ENCODE measurements around the gene ZNF837. TPM values are rescaled to one million over a fixed set of nuclear protein-coding genes. Genes with fewer than 3 reads are reported as not detected.

ZNF837 gene
- total and polyA plus RNA-seq, 8 donors, result 1.1 to 3.8 (median 1.8) TPM

DNA sequence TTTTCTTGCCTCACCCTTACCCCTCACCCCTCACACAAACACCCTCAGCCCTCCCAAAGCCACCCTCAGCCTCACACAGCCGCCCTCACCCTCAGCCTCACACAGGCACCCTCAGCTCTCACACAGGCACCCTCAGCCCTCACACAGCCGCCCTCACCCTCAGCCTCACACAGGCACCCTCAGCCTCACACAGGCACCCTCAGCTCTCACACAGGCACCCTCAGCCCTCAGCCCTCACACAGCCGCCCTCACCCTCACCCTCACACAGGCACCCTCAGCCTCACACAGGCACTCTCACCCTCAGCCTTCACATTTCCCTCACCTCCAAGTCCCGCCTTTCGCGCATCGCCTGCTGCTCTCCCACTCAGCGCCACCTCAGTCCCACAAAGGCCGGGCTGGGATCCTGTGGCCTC is 54.3 kb downstream of the ZNF837 start:
- Histone ChIP-seq H3K4me3 (peak overlapping the region; percentile 74 to 91 (median 78)), H3K4me1 (peaks cover 0 to 13% (median 7%) of the 10 kb centered on the region in 3 donors), H3K36me3 (no peaks in the 10 kb centered on the region), H3K27ac (peak overlapping the region in 3 of 4 donors; percentile 76 to 90 (median 79)), H3K27me3 (no peaks in the 10 kb centered on the region), H3K9me3 (no peaks in the 10 kb centered on the region)
- no peak for DNase-seq
- intact Hi-C loops (cut with DNase I), result no loop called here
- ATAC-seq, result peak; percentile 9 to 31 (median 23)
- no peak for TF ChIP-seq CTCF (IDR thresholded peaks at IDR 0.05)
- 2 to 3% methylated on average over 9 of the region's 9 CpGs for WGBS, 2 donors
- FAIRE-seq, result no peak

- Histone ChIP-seq H3K4me3 (peak overlapping the region in 1 of 4 donors; percentile 78), H3K27ac (no peak overlapping the region), H3K36me3 (no peaks in the 10 kb centered on the region), H3K9me3 (no peaks in the 10 kb centered on the region), H3K4me1 (peaks cover 0 to 13% (median 7%) of the 10 kb centered on the region in 3 donors), H3K27me3 (no peaks in the 10 kb centered on the region)
- 73 to 80% methylated on average over 6 of the region's 6 CpGs for WGBS, 2 donors
- ATAC-seq (no peak), DNase-seq (no peak), FAIRE-seq (no peak)
- intact Hi-C loops (cut with DNase I), result no loop called here
- TF ChIP-seq CTCF (IDR thresholded peaks at IDR 0.05), result no peak
These were observed 55.4 kb downstream of the ZNF837 start for GRCh38 chr19:58325311-58326022.

GRCh38 chr19:58319241-58319640 is 61.6 kb downstream of the ZNF837 start:
- no peak for ATAC-seq
- 92 to 94% methylated on average over 10 of the region's 10 CpGs for WGBS, 2 donors
- no peaks in the 10 kb centered on the region for H3K36me3 ChIP-seq
- no peak for DNase-seq
- no peak overlapping the region for H3K27ac ChIP-seq
- no peak for TF ChIP-seq CTCF (IDR thresholded peaks at IDR 0.05)
- no peaks in the 10 kb centered on the region for H3K27me3 ChIP-seq
- intact Hi-C loops (cut with DNase I), result no loop called here
- H3K9me3 ChIP-seq, result no peaks in the 10 kb centered on the region
- H3K4me3 ChIP-seq, result no peak overlapping the region
- FAIRE-seq, result no peak
- no peaks in the 10 kb centered on the region for H3K4me1 ChIP-seq

- peaks cover 0 to 4% (median 3%) of the 10 kb centered on the region in 3 donors for H3K36me3 ChIP-seq
- ATAC-seq (no peak), DNase-seq (no peak), FAIRE-seq (no peak)
- intact Hi-C loops (cut with DNase I), result no loop called here
- H3K27ac ChIP-seq, result no peak overlapping the region
- no peak for TF ChIP-seq CTCF (IDR thresholded peaks at IDR 0.05)
- no peaks in the 10 kb centered on the region for H3K4me1 ChIP-seq
- no peaks in the 10 kb centered on the region for H3K27me3 ChIP-seq
- H3K4me3 ChIP-seq, result no peak overlapping the region
- no peaks in the 10 kb centered on the region for H3K9me3 ChIP-seq
- WGBS, 2 donors, result 77 to 83% methylated on average over 4 of the region's 4 CpGs
These were observed 62.5 kb downstream of the ZNF837 start for GRCh38 chr19:58318297-58318696.

Small RNA genes within 50 kb of the gene (microRNA-seq; reads per million reads assigned to microRNA genes)
- 0 reads per million in 2 donors for gene MIR4754
- gene MIR6806, result 0 reads per million in 2 donors

Other genes with a start within 250 kb of the ZNF837 start
- gene ZNF329, start 230.2 kb downstream of the ZNF837 start, total RNA-seq, result 1 to 10 TPM; 2.3 to 6.2 (median 3.4) TPM
- 1 to 10 TPM; 2.2 to 4.1 TPM for gene ZNF329, start 230.2 kb downstream of the ZNF837 start, polyA plus RNA-seq
- 10 to 100 TPM in 2 of 6 donors, 1 to 10 TPM in 4; 6.4 to 13.0 (median 7.3) TPM for gene ZNF274, start 198.0 kb downstream of the ZNF837 start, total RNA-seq
- gene ZNF274, start 198.0 kb downstream of the ZNF837 start, polyA plus RNA-seq, result 10 to 100 TPM in 1 of 2 donors, 1 to 10 TPM in 1; 8.3 to 15.1 TPM
- 10 to 100 TPM in 2 of 6 donors, 1 to 10 TPM in 4; 6.5 to 15.8 (median 7.9) TPM for gene ZNF544, start 152.1 kb downstream of the ZNF837 start, total RNA-seq
- 10 to 100 TPM; 11.2 to 13.1 TPM for gene ZNF544, start 152.1 kb downstream of the ZNF837 start, polyA plus RNA-seq
- 1 to 10 TPM; 1.6 to 3.6 (median 2.0) TPM for gene ZNF8, start 102.1 kb downstream of the ZNF837 start, total RNA-seq
- gene ZNF8, start 102.1 kb downstream of the ZNF837 start, polyA plus RNA-seq, result 1 to 10 TPM; 1.4 to 1.5 TPM
- gene ERVK3-1, start 75.7 kb downstream of the ZNF837 start, total RNA-seq, result 10 to 100 TPM in 5 of 6 donors, 1 to 10 TPM in 1; 8.6 to 17.6 (median 14.0) TPM
- gene ERVK3-1, start 75.7 kb downstream of the ZNF837 start, polyA plus RNA-seq, result 10 to 100 TPM; 21.0 to 41.6 TPM
- 1 to 10 TPM in 4 of 6 donors, under 1 TPM in 2; 0.97 to 2.5 (median 1.6) TPM for gene ZSCAN22, start 54.0 kb downstream of the ZNF837 start, total RNA-seq
- gene ZSCAN22, start 54.0 kb downstream of the ZNF837 start, polyA plus RNA-seq, result under 1 TPM; 0.65 to 0.87 TPM
- gene A1BG, start 27.5 kb downstream of the ZNF837 start, total RNA-seq, result 10 to 100 TPM in 1 of 6 donors, 1 to 10 TPM in 5; 3.3 to 10.6 (median 5.9) TPM
- 10 to 100 TPM; 22.3 to 49.0 TPM for gene A1BG, start 27.5 kb downstream of the ZNF837 start, polyA plus RNA-seq
- 1 to 10 TPM in 5 of 6 donors, under 1 TPM in 1; 0.95 to 2.0 (median 1.4) TPM for gene ZNF497, start 18.3 kb downstream of the ZNF837 start, total RNA-seq
- gene ZNF497, start 18.3 kb downstream of the ZNF837 start, polyA plus RNA-seq, result 1 to 10 TPM; 4.7 to 5.3 TPM
- 1,000 to 10,000 TPM in 2 of 6 donors, 100 to 1,000 TPM in 4; 637 to 1,373 (median 887) TPM for gene RPS5, start 6.2 kb upstream of the ZNF837 start, total RNA-seq
- gene RPS5, start 6.2 kb upstream of the ZNF837 start, polyA plus RNA-seq, result 100 to 1,000 TPM; 699 to 891 TPM
- gene RNF225, start 14.6 kb upstream of the ZNF837 start, total RNA-seq, result not detected
- not detected for gene RNF225, start 14.6 kb upstream of the ZNF837 start, polyA plus RNA-seq
- gene ZNF584, start 27.6 kb upstream of the ZNF837 start, total RNA-seq, result 1 to 10 TPM; 4.3 to 8.5 (median 5.1) TPM
- 1 to 10 TPM; 4.1 to 6.5 TPM for gene ZNF584, start 27.6 kb upstream of the ZNF837 start, polyA plus RNA-seq
- 1 to 10 TPM; 1.4 to 6.1 (median 2.1) TPM for gene ZNF132, start 59.1 kb upstream of the ZNF837 start, total RNA-seq
- gene ZNF132, start 59.1 kb upstream of the ZNF837 start, polyA plus RNA-seq, result 1 to 10 TPM; 1.1 to 2.0 TPM
- gene ZNF324B, start 70.6 kb upstream of the ZNF837 start, total RNA-seq, result 1 to 10 TPM; 3.5 to 5.6 (median 4.2) TPM
- gene ZNF324B, start 70.6 kb upstream of the ZNF837 start, polyA plus RNA-seq, result 1 to 10 TPM; 3.0 to 4.5 TPM
- 1 to 10 TPM; 4.2 to 7.3 (median 6.3) TPM for gene ZNF324, start 86.0 kb upstream of the ZNF837 start, total RNA-seq
- gene ZNF324, start 86.0 kb upstream of the ZNF837 start, polyA plus RNA-seq, result 1 to 10 TPM; 3.5 to 5.5 TPM
- 1 to 10 TPM; 4.4 to 6.6 (median 5.1) TPM for gene ZNF446, start 95.3 kb upstream of the ZNF837 start, total RNA-seq
- gene ZNF446, start 95.3 kb upstream of the ZNF837 start, polyA plus RNA-seq, result 10 to 100 TPM; 19.9 to 23.6 TPM
- gene SLC27A5, start 131.0 kb upstream of the ZNF837 start, total RNA-seq, result 1 to 10 TPM; 3.0 to 6.7 (median 5.0) TPM
- gene SLC27A5, start 131.0 kb upstream of the ZNF837 start, polyA plus RNA-seq, result 10 to 100 TPM; 12.8 to 15.6 TPM
- gene ZBTB45, start 138.8 kb upstream of the ZNF837 start, total RNA-seq, result 1 to 10 TPM; 4.3 to 9.3 (median 6.3) TPM
- gene ZBTB45, start 138.8 kb upstream of the ZNF837 start, polyA plus RNA-seq, result 1 to 10 TPM; 5.8 to 7.5 TPM
- gene TRIM28, start 163.0 kb upstream of the ZNF837 start, total RNA-seq, result 100 to 1,000 TPM; 128 to 212 (median 174) TPM
- gene TRIM28, start 163.0 kb upstream of the ZNF837 start, polyA plus RNA-seq, result 100 to 1,000 TPM; 189 to 208 TPM
- 10 to 100 TPM; 45.8 to 68.0 (median 58.4) TPM for gene CHMP2A, start 174.1 kb upstream of the ZNF837 start, total RNA-seq
- 100 to 1,000 TPM; 108 to 118 TPM for gene CHMP2A, start 174.1 kb upstream of the ZNF837 start, polyA plus RNA-seq
- gene UBE2M, start 177.6 kb upstream of the ZNF837 start, total RNA-seq, result 10 to 100 TPM; 23.0 to 30.1 (median 25.3) TPM
- 10 to 100 TPM; 22.0 to 33.0 TPM for gene UBE2M, start 177.6 kb upstream of the ZNF837 start, polyA plus RNA-seq
- gene MZF1, start 192.3 kb upstream of the ZNF837 start, total RNA-seq, result 10 to 100 TPM in 5 of 6 donors, 1 to 10 TPM in 1; 9.8 to 25.0 (median 11.6) TPM
- 10 to 100 TPM; 53.9 to 70.2 TPM for gene MZF1, start 192.3 kb upstream of the ZNF837 start, polyA plus RNA-seq

Measured in pancreas (tissue), 10 donors.